Measurements from ENCODE around the gene SLC7A4.
A peak's percentile ranks its signal among the peaks of the same experiment; 100 is the strongest.
"Not testable (repeated sequence)": the region's sequence is repeated elsewhere in the genome, so short reads cannot be mapped to it uniquely, and the experiment has no call there.

The SLC7A4 gene

GRCh38 chr22:21010426-21011113 lies 21.8 kb downstream of the SLC7A4 start:
- no peak for FAIRE-seq

DNA sequence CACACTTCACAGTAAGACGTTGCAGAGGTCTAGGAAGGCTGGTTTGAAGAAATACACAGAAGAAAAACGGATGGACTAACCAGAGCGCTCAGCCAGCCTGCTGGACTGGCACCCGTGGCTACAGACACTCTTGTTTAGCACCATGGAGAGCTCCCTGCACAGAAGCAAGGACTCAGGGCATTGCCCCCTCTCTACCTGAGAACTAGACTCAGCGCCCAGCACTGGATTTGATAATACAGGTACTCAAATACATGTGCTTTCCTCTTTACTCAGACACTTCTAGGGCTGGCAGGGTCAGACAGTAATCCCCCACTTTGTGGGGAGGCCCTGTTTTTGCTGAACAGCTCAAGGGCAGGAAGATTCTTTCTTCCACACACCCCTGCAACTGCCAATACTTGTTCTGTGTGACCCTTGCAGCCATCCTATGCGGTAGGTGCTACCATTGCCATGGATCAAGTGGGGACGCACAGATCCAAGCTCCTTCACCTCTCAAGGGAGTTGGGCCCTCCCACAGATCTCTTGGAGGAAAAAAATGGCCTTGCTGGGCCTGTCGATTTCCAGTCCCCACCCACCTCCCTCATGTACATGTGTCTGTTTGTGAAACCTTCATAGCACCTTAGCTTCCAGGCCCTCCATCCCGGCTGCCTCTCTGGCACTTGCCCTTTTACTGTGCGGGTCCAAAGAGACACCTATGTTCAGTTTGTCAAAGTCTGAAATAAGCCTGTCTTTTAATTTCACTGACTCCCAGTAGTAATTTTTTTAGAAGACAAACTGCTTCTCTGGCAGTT lies 22.5 kb downstream of the SLC7A4 start:
- FAIRE-seq (no peak), DNase-seq (ENCODE audit: insufficient read length, low spot score) (no peak)

More at GRCh38 chr22:21010426-21011113, 21.8 kb downstream of the SLC7A4 start:
- TF ChIP-seq POLR2A (IDR thresholded peaks at IDR 0.05; ENCODE audit: low read depth, low read length), result no peak
- no peak for DNase-seq (ENCODE audit: insufficient read length, low spot score)

DNA sequence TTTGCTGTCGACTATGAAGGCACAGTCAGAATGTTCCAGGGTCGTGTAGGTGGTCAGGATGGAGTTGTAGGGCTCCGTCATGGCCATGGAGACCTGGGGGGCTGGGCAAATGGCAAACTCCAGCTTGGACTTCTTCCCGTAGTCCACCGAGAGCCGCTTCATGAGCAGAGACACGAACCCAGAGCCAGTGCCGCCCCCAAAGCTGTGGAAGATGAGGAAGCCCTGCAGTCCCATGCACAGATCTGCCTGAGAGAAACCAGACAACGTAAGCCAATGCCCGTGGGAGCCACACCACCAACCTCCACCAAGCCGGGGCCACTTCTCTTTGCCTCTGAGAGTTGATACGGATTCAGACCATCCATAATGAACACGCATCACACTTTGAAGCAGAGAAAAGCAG lies 23.2 kb downstream of the SLC7A4 start:
- not testable (repeated sequence) for DNase-seq (ENCODE audit: insufficient read length, low spot score); FAIRE-seq

More for the DNA sequence above, 22.5 kb downstream of the SLC7A4 start:
- TF ChIP-seq POLR2A (IDR thresholded peaks at IDR 0.05; ENCODE audit: low read depth, low read length), result no peak

GRCh38 chr22:21003782-21004181 lies 28.6 kb downstream of the SLC7A4 start:
- FAIRE-seq, result no peak
- DNase-seq (ENCODE audit: insufficient read length, low spot score), result no peak
- no peak for TF ChIP-seq POLR2A (IDR thresholded peaks at IDR 0.05; ENCODE audit: low read depth, low read length)

- FAIRE-seq (no peak), DNase-seq (ENCODE audit: insufficient read length, low spot score) (peak; percentile 73)
- TF ChIP-seq POLR2A (IDR thresholded peaks at IDR 0.05; ENCODE audit: low read depth, low read length), result peak; percentile 70
Measured at GRCh38 chr22:21001601-21002325, 30.6 kb downstream of the SLC7A4 start, which contains the start of gene THAP7. THAP7 (minus strand) TSS chr22:21002118; CDS start chr22:21001911, 207 bp downstream.

- no peak for TF ChIP-seq POLR2A (IDR thresholded peaks at IDR 0.05; ENCODE audit: low read depth, low read length)
- FAIRE-seq (no peak), DNase-seq (ENCODE audit: insufficient read length, low spot score) (no peak)
Measured at GRCh38 chr22:21000987-21001600, 31.3 kb downstream of the SLC7A4 start.

GRCh38 chr22:21000207-21000986 lies 32.0 kb downstream of the SLC7A4 start:
- TF ChIP-seq POLR2A (IDR thresholded peaks at IDR 0.05; ENCODE audit: low read depth, low read length), result no peak
- DNase-seq (ENCODE audit: insufficient read length, low spot score), result no peak
- FAIRE-seq, result no peak

DNA sequence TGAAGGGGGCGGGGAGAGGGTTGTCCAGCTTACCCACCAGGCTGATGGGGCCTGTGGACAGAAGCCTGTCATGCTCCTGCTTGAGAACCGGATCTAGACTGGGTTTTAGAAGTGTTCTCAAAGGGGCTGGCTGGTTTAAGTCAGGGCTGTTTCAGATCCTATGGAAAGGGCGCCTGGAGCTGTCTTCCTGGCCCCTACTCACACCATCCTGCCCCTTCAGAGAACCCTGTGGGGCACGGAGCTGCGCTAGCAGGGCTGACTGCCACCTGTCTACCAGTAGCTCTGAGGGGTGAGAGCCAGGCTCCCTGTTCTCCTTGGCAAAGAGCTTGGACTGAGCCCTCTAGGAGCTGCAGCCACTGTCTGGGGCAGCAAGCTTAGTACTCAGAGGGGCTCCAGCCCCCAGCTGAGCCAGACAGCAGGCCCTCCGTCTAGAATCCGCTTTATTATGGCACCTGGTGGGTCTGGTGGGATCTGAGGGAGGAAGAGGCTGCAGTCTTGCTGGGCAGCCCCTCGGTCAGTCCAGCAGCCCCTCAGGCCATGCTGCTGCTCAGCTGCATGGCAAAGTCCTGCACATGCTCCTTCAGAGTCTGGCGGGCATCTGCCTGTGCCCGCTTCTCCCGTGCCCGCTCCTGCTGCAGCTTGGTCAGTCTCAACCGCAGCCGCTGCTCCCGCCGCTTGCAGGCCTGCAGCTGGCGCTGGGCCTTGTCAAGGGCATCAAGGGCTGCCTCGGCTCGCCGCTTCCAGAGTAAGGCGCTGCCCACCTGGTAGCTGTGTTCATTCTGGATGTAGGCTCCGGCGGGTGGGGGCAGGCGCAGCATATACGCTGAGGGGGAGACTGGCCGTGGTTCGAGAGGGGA lies 32.8 kb downstream of the SLC7A4 start:
- DNase-seq (ENCODE audit: insufficient read length, low spot score), result no peak
- TF ChIP-seq POLR2A (IDR thresholded peaks at IDR 0.05; ENCODE audit: low read depth, low read length), result no peak
- FAIRE-seq, result no peak

DNA sequence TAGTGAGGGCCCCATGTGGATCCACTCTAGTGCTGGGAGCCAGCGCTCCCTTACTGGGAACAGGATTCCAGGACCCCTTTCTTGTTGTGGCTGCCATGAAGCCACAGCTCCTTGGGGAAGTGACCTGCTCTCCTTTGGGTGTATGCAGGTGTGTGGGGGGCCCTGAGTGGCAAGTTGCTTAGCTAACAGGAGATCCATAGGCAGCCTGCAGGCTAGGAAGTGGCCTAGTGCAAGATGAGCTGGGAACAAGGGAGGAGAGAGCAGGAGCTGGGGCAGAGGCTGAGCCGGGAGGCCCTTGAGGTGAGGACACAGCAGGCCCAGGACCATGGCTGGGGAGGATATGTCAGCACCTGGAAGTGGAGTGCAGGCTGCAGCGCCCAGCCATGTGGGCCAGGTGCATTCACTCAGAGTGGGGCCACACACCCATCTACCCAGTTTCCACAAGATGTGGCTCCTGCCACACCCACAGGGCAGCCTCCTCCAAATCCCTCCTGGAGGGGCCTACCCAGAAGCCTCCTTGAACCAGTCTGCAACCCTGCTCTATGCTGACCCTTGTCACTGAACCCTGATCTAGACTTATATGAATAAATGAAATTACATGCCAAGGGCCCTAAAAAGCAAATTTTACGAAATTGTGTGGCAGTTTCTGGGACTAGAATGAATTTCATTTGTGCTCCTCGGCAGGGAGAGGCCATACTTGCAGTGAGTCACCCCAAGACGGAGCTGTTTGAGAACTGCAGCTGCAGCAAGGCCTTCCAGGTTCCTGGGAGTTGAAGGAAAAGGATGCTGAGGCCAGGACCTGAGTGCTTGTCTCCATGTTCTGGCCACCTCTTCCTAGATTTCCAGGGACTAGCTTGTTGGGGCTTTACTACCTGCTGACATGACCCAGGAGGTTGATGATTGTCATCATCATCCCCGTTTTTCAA lies 33.7 kb downstream of the SLC7A4 start:
- no peak for FAIRE-seq
- no peak for TF ChIP-seq POLR2A (IDR thresholded peaks at IDR 0.05; ENCODE audit: low read depth, low read length)
- DNase-seq (ENCODE audit: insufficient read length, low spot score), result no peak

- TF ChIP-seq POLR2A (IDR thresholded peaks at IDR 0.05; ENCODE audit: low read depth, low read length), result no peak
- DNase-seq (ENCODE audit: insufficient read length, low spot score) (no peak), FAIRE-seq (no peak)
Measured at GRCh38 chr22:20997536-20998257, 34.7 kb downstream of the SLC7A4 start.

Measured in H54 (cell line).